HCT116 (cell line): Measurements from ENCODE around the gene PANK1.

Experiments used
- EZH2 ChIP-seq: fragments of 200-600 bp; sonication (generic); IDR thresholded peaks from 2 replicates; pipeline ENCODE4 v1.6.1; 2017; ENCODE audit warnings: antibody characterized with exemption, mixed run types
- POLR2A ChIP-seq: IDR thresholded peaks from 2 replicates; pipeline ENCODE4 v1.7.0; 2011; ENCODE audit warnings: borderline replicate concordance; ENCODE audit not compliant: insufficient read depth, insufficient read length; ENCODE audit errors: extremely low read depth
- POLR2AphosphoS5 ChIP-seq: IDR thresholded peaks from 2 replicates; pipeline ENCODE4 v1.6.1; 2011; ENCODE audit warnings: mild to moderate bottlenecking, low read depth, low read length, moderate library complexity
- TF ChIP-seq, protein P1 (sequence below), 3 experiments: fragments of 200-600 bp in 1 of 3; sonication (generic) in 1 of 3; IDR thresholded peaks in 2 of 3; conservative IDR thresholded peaks in 1 of 3; 2 replicates each; pipeline ENCODE4 v1.5.1; 2012 to 2017; ENCODE audit warnings: low read depth in 2 of 3, low read length in 2 of 3, antibody characterized with exemption in 1 of 3, borderline replicate concordance in 1 of 3, control low read depth in 1 of 3, mild to moderate bottlenecking in 1 of 3, mixed read lengths in 1 of 3, mixed run types in 1 of 3, moderate library complexity in 1 of 3; ENCODE audit not compliant: insufficient read depth in 1 of 3

DNA sequence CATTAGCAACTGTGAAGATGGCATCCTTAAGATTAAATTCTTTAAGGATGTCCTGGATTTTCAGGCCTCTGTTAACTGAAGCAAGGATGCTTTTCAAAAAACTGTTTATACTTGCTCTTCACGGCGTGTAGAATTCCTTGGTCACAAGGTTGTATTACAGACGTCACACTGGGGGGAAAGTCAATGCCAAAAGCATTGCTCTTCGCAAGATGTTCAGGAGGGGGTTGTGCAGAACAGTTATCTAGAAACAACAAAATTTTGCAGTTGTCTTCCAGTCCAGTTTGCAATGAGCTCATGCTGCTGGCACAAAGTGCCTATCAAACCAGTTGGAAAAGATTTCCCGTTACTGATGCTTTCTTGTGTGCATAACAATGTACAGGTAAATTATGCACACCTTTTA, 48.1 kb upstream of the PANK1 start:
- TF ChIP-seq, protein P1, sequence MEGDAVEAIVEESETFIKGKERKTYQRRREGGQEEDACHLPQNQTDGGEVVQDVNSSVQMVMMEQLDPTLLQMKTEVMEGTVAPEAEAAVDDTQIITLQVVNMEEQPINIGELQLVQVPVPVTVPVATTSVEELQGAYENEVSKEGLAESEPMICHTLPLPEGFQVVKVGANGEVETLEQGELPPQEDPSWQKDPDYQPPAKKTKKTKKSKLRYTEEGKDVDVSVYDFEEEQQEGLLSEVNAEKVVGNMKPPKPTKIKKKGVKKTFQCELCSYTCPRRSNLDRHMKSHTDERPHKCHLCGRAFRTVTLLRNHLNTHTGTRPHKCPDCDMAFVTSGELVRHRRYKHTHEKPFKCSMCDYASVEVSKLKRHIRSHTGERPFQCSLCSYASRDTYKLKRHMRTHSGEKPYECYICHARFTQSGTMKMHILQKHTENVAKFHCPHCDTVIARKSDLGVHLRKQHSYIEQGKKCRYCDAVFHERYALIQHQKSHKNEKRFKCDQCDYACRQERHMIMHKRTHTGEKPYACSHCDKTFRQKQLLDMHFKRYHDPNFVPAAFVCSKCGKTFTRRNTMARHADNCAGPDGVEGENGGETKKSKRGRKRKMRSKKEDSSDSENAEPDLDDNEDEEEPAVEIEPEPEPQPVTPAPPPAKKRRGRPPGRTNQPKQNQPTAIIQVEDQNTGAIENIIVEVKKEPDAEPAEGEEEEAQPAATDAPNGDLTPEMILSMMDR (IDR thresholded peaks at IDR 0.05 in 2 of 3, conservative IDR thresholded peaks at IDR 0.05 in 1 of 3; ENCODE audit: borderline replicate concordance in 1 of 3, insufficient read depth in 1 of 3, low read depth in 2 of 3, low read length in 2 of 3): no peak
- TF ChIP-seq POLR2AphosphoS5 (no peak), POLR2A (no peak), EZH2 (no peak)
